GM18499 (cell line): ENCODE measurements around the gene COL9A1.

Experiments
- ATAC-seq: cut with Tn5 transposase; IDR thresholded peaks from one replicate; pipeline ENCODE4 v1.9.1; 2021; ENCODE audit warnings: moderate number of reproducible peaks; ENCODE audit not compliant: insufficient read depth, unreplicated experiment

Gene COL9A1

DNA sequence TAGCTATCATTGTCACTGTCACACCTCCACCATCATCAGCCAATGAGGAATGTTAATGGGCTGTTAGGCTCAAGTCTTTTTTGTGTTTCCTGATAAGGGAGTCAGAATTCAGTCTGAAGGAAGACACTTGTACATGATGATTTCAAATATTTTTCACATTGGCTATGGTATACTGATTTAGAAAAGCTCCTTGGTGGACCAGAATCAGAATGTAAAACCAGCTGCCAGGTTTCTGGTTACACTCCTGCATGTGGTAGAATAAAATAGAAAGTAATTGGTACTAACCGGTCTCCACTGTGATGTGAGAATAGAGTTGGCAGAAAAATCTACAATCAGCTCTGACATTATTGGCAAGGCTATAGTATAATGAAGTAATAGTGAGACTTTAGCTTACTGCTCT is 10.7 kb downstream of the COL9A1 start:
- ATAC-seq = no peak

DNA sequence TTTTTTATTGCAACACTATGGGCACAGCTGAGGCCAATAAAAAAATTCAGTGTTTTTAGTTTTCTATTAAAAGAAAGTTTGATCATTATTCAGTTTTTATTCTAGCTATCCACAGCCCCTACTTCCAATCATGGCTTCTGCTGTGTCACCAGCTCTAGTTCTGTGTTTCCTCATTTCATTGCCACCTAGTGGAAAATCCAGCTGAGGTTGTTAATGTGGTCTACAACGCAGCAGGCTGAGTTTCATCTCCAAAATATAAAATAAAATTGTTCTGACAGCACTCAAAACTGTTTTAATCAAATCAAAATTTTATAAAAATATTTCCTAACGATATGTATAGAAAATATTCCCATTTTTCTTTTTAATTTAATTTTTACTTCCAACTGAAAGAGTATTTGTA is 13.6 kb downstream of the COL9A1 start:
- ATAC-seq = no peak

DNA sequence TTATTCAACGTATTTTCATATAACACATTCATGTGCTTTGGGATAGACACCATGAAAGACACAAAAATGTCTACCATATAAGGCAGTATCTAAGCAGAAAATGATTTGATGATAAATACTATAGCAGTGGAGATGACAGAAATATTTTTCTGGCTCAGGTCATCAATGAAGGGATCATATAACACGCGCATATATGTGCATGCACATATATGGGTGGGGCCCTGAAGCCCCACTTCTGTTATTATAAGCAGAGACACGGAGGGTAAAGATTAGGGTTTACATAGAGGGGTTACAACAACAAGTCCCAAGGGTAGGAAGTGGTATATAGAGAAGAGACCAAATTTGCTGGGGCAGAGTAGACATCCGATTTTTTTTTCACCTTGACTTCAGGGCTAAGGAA is 16.0 kb downstream of the COL9A1 start:
- no peak for ATAC-seq

DNA sequence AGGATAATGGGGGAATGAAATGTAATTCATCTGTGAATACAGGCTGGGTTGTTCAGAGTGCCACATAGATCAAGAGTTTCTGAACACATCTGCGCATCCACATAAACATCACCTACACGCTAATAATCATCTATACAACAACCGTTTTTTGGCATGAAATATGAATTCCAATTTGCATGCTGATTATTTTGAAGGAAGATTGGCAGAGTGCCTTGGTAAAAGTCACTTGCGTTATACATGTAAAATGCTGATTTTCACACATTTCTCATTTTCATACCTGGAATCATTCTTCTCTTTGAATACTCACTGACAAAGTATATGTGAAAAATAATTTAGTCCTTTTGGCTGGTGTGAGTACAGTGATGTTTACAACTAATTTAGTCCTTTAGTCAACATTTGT is 17.7 kb downstream of the COL9A1 start:
- ATAC-seq = no peak

DNA sequence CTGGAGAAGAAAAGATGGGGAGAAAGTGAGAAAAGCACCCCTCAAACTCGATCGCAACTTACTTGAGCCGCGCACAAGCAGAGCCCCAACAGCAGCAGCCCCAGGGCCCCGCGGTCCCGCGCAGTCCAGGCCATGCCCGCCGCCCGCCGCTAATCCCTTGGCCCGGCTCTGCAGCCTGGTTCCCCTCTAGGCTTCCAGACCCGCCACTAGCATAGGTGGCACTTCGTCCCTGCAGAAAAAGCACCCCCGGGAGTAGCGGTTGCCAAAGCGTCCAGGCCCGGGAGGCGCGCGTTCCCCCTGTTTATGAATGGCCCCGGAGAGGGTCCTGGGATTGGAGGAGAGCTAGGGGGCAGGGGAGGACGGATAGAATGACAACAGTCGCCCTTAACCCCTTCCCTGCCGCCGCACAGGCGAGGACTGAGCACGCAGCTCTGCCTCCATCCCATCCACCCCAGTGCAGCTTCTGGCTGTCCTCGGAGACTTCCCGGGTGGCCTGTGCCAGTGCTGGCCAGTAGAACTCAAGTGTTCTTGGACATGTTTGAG is 19.9 kb downstream of the COL9A1 start:
- no peak for ATAC-seq

DNA sequence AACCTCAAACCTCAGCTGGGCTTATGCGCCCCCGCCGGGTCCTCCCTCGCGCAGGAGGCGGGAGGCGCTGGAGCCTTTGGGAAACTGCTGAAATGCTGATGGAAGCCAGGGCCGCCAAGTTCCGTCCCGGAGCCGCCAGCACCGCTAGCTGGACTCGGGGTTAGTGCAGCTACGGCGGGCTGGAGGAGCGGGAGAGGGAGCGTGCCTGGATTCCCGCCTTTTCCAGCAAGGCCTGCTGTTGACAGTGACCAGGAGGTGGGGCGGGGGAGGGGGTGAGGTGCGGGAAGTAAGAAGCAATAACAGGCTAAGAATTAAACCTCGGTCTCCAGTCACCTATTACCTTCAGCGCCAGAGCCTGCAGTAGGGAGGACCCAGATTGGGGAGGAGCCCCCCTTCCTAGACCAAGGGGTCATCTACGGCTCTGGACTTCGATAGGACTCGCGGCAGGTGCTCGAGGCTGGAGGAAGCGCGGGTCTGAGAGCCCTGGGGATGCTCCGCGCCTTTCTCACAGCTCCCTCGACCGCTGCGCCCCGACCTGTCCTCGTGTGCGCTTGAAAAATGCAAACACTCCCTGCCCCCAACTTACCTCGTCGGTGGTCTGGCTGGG is 20.5 kb downstream of the COL9A1 start:
- no peak for ATAC-seq

DNA sequence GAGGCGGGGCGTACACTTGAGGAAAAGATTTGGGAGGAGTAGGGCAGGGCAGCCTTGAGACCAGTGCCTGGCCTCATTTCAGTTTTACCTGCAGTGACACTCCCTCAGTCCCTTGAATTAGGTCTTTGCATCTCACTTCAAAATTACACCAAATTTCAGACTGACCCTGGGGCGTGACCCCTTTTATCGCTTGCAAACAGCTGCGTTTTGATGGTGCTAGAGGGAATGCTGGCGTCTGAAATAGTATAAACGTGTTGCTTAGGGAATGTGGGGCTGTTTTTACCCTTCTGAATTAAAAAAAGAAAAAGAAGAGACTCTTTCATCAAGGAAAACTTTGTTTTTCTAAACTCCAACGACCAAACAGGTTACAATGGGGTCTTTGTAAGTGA is 21.0 kb downstream of the COL9A1 start:
- ATAC-seq = no peak

DNA sequence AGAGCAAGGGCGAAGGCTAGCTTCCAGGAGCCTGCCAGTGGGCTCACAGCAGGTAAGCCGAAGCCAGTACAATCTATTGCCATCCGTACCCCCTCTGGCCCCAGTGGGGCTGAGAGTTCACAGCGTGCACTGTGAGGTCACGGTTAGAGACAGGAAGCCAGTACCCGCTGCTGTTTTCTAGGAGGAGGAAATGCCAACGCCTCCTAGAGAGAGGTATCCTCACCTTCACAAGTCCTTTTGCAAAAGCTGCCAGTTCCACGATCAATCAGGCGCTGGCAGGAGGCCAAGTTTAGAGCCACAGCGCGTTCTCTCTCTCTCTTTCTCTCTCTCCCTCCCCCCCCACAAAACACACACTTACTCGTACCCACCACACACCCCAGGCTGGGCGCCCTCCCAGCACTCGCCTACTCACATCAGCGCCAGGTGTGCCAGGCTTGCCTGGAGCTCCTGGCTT is 22.5 kb downstream of the COL9A1 start:
- ATAC-seq = no peak

DNA sequence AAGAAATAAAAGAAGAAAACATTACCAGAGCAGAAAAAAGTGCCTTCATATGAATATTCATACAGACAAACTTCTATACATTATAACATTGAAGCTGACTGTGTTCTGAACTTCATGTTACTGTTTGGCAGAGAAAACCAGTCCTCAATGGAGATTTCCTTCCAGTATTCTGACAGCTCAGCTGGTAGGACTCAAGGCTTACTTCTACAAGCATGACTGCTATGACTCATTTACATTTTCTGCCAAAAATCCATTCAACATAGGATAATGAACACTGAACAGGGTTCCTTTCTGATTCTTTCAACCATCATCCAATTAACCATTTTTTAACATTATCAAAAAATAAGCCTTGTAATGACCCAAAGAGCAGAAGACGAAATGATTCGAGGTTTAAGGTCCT is 25.4 kb downstream of the COL9A1 start:
- ATAC-seq = no peak

DNA sequence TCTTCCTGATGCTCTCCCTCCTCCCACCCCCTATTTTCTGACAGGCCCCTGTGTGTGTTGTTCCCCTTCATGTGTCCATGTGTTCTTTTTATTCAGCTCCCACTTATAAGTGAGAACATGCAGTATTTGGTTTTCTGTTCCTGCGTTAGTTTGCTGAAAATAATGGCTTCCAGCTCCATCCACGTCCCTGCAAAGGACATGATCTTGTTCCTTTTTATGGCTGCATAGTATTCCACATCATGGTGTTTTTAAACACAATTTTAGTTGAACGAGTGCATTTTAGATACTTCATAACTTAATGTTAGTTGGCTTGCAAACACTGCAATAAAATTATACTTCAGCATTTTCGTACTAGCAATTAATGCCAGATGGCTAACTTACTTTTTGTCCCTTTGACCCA is 28.5 kb downstream of the COL9A1 start:
- no peak for ATAC-seq

DNA sequence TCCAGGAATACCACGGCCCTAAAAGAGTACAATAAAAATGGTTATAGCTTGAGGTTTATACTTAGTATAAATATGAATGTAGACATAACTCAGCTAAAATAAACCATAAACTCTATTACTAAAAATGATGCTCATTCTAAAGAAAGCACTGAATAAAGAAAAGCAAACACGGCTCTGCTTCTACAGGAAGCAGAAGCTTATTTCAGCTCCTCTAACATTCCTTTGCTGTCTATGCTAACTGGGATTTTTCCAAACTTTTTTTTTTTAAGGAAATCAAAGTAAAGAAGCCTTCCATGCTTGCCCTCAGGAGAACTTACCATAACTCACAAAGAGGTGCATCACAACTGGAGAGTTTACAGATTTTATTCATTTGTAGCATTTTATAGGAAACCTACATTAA is 30.8 kb downstream of the COL9A1 start:
- no peak for ATAC-seq

DNA sequence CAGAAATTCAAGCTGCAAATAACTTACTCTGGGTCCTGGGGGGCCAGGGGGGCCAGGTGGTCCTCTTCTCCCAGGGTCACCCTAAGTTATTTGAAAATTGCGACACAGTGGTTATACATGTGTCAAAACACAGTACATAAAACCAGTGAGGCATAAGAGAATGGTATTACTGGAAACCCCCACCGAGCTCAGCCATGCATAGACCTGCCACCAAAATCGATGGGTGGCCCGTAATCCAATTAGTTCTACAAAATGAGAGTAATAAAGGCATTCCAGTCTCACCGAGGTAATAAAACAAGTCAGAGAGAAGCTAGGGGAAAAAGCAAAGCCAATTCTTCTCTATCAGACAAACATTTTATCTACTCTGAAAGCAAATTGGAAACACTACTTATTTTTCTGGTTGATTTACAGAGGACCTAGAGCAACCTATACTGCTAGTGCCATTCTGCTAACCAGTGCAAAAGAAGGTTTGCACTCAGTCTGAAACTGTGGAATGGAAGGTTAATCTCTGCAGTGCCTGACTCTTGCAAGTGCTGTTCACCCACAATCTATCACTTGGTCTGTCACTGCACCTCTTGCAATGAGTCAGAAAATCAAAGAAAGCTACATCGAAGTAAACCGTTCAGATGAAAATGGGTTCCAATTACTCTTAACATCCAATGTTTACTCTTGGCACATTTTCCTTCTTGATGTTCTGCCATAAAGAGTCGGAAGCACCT is 32.4 kb downstream of the COL9A1 start:
- ATAC-seq = no peak

DNA sequence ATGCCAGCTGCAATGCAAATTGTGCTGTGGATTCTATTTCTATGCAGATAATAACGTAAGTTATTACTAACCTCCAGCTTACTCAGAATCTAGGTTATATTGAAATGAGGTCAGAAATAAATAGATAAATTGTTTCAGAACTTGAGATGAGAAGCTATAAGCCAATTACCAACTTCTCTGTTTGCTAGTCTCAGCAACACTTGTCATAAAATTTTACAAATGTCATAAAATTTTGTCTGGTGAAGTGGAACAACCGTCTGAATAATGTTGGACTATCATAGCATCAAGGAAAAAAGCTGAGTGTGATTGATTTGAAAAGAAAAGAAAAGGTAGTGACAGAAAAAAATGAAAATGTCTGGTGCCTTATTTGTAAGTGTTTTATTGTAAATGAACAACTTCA is 36.7 kb downstream of the COL9A1 start:
- no peak for ATAC-seq

DNA sequence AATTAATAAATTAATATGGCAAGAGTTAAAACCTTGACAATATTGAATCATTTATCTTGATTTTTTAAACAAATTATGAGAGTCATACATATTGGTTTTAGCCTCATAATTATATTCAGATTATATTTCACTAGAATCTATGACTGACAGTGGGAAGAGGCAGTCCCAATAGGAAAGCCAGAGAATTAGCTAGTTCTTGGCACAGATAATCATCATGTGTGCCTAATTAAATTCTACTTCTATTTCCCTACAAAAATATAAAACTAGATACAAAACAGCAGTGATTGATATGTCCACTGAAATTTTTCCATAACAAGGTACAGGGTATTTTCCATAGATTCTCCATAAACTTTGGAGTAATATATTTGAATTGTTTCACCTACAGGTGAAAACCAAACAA is 38.6 kb downstream of the COL9A1 start:
- ATAC-seq = no peak

DNA sequence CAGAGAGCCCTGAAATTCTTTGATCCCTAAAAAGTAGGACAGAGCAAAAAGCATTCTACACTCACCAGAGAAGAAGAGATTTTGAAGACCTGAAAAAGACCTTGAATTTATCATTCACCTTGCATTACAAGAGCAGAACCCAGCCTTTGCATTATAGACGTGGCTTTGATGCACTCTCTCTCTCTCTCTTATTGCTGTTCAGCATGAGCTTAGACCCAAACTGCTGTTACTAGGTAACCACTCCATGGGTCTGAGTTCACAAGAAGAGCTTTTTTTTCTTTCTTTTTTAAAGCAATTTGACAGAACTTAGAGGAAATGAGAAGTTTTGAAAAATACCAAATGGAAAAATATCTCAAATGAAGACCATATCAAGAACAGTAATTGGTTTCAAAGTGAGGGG is 44.4 kb downstream of the COL9A1 start:
- ATAC-seq = no peak

DNA sequence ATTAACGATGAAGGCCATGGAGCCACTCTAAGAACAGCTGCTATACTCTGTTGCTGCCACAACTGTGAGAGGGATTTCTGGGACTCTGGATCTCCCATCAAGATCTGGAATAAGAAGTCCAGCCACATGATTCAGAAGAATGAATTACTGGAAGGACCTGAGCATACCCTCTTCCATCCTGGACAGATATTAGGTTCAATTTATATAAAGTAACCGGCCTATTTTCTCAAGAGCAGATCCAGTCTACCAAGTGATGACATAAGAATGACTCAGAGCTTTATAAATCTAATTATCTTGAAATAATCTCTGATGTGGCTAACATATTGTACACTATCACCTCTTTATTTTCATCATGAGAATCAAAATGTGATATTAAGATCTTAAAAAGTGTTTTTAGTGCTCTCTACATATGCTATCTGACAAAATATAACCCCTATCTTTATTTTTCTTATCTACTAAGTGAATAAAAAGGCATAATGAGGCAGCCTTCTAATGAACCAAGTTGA is 45.1 kb downstream of the COL9A1 start:
- ATAC-seq = no peak

DNA sequence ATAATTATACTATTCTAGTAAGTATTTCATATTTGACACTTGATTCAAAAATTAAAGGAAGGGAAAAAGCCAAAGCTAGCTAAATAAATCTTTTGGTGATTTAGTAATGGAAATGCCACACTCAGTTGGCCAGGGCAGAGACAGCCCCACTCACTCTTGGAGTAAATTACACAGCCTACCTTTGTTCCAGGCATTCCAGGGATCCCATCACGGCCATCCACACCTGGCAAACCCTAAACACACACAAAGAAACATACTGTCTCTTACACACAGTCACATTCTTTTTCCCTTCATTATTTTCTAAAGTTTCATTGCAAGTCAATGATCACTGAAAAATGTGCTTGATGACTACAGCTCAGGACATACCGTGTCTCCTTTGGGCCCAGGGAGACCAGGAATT is 48.1 kb downstream of the COL9A1 start:
- no peak for ATAC-seq

DNA sequence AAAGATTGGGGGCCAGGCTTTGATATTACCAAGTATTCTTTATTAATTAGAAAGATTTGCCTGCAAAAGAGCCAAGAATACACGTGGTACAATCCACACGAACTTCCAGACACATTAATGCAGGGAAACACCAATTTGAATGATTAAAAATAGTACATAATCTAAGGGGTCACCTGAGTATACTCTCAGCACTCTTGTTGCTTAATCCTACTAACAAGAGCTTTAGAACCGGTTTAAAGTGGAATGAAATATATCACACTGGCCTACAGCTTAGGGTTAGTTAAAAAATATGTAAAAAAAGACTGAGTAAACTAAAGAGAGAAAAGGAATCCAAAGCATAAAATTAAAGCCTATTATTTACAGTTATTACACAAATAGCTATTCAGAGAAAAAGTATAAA is 49.0 kb downstream of the COL9A1 start:
- ATAC-seq = no peak

DNA sequence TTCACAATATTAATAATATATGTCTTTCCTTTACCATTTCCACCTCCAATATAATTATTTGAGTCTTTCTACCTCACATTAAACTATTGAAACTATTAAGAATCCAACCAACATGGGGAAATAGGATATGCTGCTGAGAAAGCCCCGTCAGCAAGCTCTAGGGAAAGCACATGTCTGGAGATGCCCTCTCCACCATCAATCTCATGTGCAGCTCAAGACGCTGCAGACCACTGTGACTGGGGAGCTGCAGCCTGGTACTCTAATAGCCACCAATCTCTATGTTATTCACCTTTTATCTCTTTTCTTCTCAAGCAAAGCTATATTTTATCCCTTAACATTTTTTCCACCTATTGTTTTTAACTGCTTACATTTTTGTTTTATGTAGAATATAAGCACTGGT is 50.3 kb downstream of the COL9A1 start:
- no peak for ATAC-seq

DNA sequence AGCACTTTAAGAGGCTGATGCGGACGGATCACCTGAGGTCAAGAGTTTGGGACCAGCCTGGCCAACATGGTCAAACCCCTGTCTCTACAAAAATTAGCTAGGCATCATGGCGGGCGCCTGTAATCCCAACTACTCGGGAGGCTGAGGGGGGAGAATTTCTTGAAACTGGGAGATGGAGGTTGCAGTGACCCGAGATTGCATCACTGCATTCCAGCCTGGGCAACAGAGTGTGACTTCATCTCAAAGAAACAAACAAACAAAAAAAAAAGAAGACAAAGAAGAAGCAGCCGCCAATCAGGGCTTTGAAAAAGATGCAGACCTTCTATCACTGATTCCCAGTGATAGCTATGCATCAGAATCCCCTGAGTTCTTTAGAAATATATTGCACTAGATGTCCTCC is 56.8 kb downstream of the COL9A1 start:
- ATAC-seq = no peak

DNA sequence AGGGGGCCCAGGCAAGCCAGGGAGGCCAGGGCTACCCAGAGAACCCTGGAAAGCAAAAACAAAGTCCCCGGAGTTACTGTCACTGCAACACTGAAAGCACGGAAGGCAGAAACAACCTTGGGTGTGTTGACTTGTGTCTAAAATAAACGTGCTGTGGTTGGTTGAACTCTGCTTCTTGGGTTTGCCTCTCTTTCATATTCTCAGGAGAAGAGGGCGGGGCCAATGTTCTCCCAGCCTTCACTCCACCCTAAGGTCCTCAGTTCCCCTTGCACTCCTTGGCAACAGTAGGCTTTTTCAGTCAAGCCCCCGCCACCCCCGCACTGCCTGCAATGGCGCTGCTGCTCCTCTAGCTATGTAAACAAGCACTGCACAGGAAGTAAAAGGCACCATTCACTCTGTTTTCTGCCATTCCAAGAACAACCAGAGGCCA is 60.9 kb downstream of the COL9A1 start:
- ATAC-seq = no peak

DNA sequence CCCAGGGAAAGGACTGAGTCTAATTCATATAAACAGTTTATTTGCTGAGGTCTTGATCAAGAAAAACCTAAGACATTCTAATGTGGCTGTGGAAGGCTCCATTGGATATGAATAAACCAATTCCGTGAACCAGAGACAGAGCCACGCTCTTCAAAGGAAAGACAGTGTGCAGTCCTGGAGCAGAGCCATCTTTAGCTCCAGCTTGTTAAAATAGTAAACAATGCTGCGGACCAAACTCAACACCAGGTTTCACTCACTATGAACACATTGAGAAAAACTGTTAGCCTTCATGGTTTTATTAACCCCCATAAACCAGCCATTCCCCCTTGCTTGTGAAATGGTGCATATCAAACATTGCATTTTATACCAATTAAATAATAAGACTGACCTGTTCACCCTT is 61.9 kb downstream of the COL9A1 start:
- no peak for ATAC-seq
